ENCODE results near the gene KAZN.

DNA sequence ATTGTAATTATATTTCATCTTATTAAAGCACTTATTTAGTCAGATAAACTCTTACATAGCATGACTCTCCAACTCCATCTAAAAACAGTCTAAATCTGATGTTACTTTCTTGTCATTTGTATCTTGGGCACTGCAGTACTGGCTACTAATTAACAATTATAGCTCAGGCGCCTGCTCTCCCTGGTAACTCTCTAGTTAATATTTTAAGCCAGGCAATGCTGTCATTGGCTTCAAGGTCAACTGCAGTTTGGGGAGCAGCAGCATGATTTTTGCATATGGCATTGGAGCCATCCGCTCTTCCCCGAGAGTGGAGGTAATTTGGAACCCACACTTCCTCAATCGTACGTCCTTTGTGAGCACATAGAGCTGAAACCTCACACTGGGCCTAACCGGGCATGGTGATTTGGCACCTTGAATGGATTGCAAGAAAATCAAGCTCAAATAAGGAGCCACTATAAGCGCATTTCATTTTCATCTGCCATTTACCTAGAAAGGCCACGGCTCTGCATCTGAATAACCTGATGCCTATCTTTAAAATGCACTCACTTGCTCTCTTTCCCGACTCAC, 187.7 kb downstream of the KAZN start:
- TF ChIP-seq, protein P1, sequence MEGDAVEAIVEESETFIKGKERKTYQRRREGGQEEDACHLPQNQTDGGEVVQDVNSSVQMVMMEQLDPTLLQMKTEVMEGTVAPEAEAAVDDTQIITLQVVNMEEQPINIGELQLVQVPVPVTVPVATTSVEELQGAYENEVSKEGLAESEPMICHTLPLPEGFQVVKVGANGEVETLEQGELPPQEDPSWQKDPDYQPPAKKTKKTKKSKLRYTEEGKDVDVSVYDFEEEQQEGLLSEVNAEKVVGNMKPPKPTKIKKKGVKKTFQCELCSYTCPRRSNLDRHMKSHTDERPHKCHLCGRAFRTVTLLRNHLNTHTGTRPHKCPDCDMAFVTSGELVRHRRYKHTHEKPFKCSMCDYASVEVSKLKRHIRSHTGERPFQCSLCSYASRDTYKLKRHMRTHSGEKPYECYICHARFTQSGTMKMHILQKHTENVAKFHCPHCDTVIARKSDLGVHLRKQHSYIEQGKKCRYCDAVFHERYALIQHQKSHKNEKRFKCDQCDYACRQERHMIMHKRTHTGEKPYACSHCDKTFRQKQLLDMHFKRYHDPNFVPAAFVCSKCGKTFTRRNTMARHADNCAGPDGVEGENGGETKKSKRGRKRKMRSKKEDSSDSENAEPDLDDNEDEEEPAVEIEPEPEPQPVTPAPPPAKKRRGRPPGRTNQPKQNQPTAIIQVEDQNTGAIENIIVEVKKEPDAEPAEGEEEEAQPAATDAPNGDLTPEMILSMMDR (conservative IDR thresholded peaks at IDR 0.05 in 1 of 2, IDR thresholded peaks at IDR 0.05 in 1 of 2; ENCODE audit: low read depth in 1 of 2, low read length in 2 of 2) = no peak
- no peak for TF ChIP-seq EZH2 (IDR thresholded peaks at IDR 0.05; ENCODE audit: low read length, missing control alignments)

Measured in fibroblast of lung (primary cell).